ENCODE results near the gene WSB1.

Gene WSB1

GRCh38 chr17:27353033-27353460 is 59.1 kb downstream of the WSB1 start:
- Histone ChIP-seq H3K9me3 (ENCODE audit: control insufficient read depth in 5 of 5, low read length in 5 of 5) (peaks cover 0 to 4% (median 0%) of the 10 kb centered on the region in 5 donors), H3K4me1 (ENCODE audit: control insufficient read depth in 5 of 5, insufficient read depth in 5 of 5, low read length in 5 of 5) (peaks cover 2 to 30% (median 18%) of the 10 kb centered on the region in 5 donors)

GRCh38 chr17:27353461-27354050 is 59.6 kb downstream of the WSB1 start:
- peak overlapping the region; percentile 57 to 75 (median 63) for H3K4me3 ChIP-seq (ENCODE audit: low read depth in 1 of 5, low read length in 5 of 5)
- no peaks in the 10 kb centered on the region for H3K36me3 ChIP-seq (ENCODE audit: control insufficient read depth in 5 of 5, insufficient read depth in 5 of 5, low read length in 5 of 5)
- no peaks in the 10 kb centered on the region for H3K27me3 ChIP-seq (ENCODE audit: control insufficient read depth in 5 of 5, insufficient read depth in 4 of 5, low read length in 5 of 5)
- peaks cover 0 to 4% (median 0%) of the 10 kb centered on the region in 5 donors for H3K9me3 ChIP-seq (ENCODE audit: control insufficient read depth in 5 of 5, low read length in 5 of 5)
- peaks cover 2 to 28% (median 16%) of the 10 kb centered on the region in 5 donors for H3K4me1 ChIP-seq (ENCODE audit: control insufficient read depth in 5 of 5, insufficient read depth in 5 of 5, low read length in 5 of 5)
- H3K27ac ChIP-seq (ENCODE audit: low read depth, low read length), result peak overlapping the region; percentile 95
- peak overlapping the region; percentile 76 to 86 (median 81) for H3K9ac ChIP-seq (ENCODE audit: low read length in 5 of 5)

More at GRCh38 chr17:27353033-27353460, 59.1 kb downstream of the WSB1 start:
- peak overlapping the region; percentile 70 to 86 (median 81) for H3K9ac ChIP-seq (ENCODE audit: low read length in 5 of 5)
- H3K4me3 ChIP-seq (ENCODE audit: low read depth in 1 of 5, low read length in 5 of 5), result peak overlapping the region; percentile 53 to 71 (median 57)
- no peaks in the 10 kb centered on the region for H3K27me3 ChIP-seq (ENCODE audit: control insufficient read depth in 5 of 5, insufficient read depth in 4 of 5, low read length in 5 of 5)
- H3K27ac ChIP-seq (ENCODE audit: low read depth, low read length), result peak overlapping the region; percentile 95
- H3K36me3 ChIP-seq (ENCODE audit: control insufficient read depth in 5 of 5, insufficient read depth in 5 of 5, low read length in 5 of 5), result no peaks in the 10 kb centered on the region

- Histone ChIP-seq H3K4me1 (ENCODE audit: control insufficient read depth in 5 of 5, insufficient read depth in 5 of 5, low read length in 5 of 5) (peaks cover 2 to 26% (median 14%) of the 10 kb centered on the region in 5 donors), H3K9me3 (ENCODE audit: control insufficient read depth in 5 of 5, low read length in 5 of 5) (peaks cover 0 to 4% (median 0%) of the 10 kb centered on the region in 5 donors), H3K36me3 (ENCODE audit: control insufficient read depth in 5 of 5, insufficient read depth in 5 of 5, low read length in 5 of 5) (no peaks in the 10 kb centered on the region), H3K27ac (ENCODE audit: low read depth, low read length) (peak overlapping the region; percentile 70), H3K27me3 (ENCODE audit: control insufficient read depth in 5 of 5, insufficient read depth in 4 of 5, low read length in 5 of 5) (no peaks in the 10 kb centered on the region), H3K9ac (ENCODE audit: low read length in 5 of 5) (peak overlapping the region in 4 of 5 donors; percentile 76 to 86 (median 78)), H3K4me3 (ENCODE audit: low read depth in 1 of 5, low read length in 5 of 5) (peak overlapping the region; percentile 57 to 75 (median 63))
Measured at GRCh38 chr17:27354051-27354490, 60.2 kb downstream of the WSB1 start.

- Histone ChIP-seq H3K9ac (ENCODE audit: low read length in 5 of 5) (peak overlapping the region in 2 of 5 donors; percentile 76 to 78), H3K9me3 (ENCODE audit: control insufficient read depth in 5 of 5, low read length in 5 of 5) (peaks cover 0 to 4% (median 0%) of the 10 kb centered on the region in 5 donors), H3K4me1 (ENCODE audit: control insufficient read depth in 5 of 5, insufficient read depth in 5 of 5, low read length in 5 of 5) (peaks cover 2 to 26% (median 14%) of the 10 kb centered on the region in 5 donors), H3K27me3 (ENCODE audit: control insufficient read depth in 5 of 5, insufficient read depth in 4 of 5, low read length in 5 of 5) (no peaks in the 10 kb centered on the region), H3K27ac (ENCODE audit: low read depth, low read length) (peak overlapping the region; percentile 70), H3K36me3 (ENCODE audit: control insufficient read depth in 5 of 5, insufficient read depth in 5 of 5, low read length in 5 of 5) (no peaks in the 10 kb centered on the region), H3K4me3 (ENCODE audit: low read depth in 1 of 5, low read length in 5 of 5) (peak overlapping the region in 3 of 5 donors; percentile 57 to 71 (median 63))
Measured at GRCh38 chr17:27354491-27355081, 60.7 kb downstream of the WSB1 start.

- Histone ChIP-seq H3K9me3 (ENCODE audit: control insufficient read depth in 5 of 5, low read length in 5 of 5) (peaks cover 0 to 4% (median 0%) of the 10 kb centered on the region in 5 donors), H3K9ac (ENCODE audit: low read length in 5 of 5) (no peak overlapping the region), H3K36me3 (ENCODE audit: control insufficient read depth in 5 of 5, insufficient read depth in 5 of 5, low read length in 5 of 5) (no peaks in the 10 kb centered on the region), H3K4me1 (ENCODE audit: control insufficient read depth in 5 of 5, insufficient read depth in 5 of 5, low read length in 5 of 5) (peaks cover 2 to 26% (median 14%) of the 10 kb centered on the region in 5 donors), H3K27ac (ENCODE audit: low read depth, low read length) (no peak overlapping the region), H3K4me3 (ENCODE audit: low read depth in 1 of 5, low read length in 5 of 5) (no peak overlapping the region), H3K27me3 (ENCODE audit: control insufficient read depth in 5 of 5, insufficient read depth in 4 of 5, low read length in 5 of 5) (no peaks in the 10 kb centered on the region)
Measured at GRCh38 chr17:27355419-27355818, 61.5 kb downstream of the WSB1 start.

- peaks cover 2 to 26% (median 14%) of the 10 kb centered on the region in 5 donors for H3K4me1 ChIP-seq (ENCODE audit: control insufficient read depth in 5 of 5, insufficient read depth in 5 of 5, low read length in 5 of 5)
- peaks cover 0 to 3% (median 0%) of the 10 kb centered on the region in 5 donors for H3K9me3 ChIP-seq (ENCODE audit: control insufficient read depth in 5 of 5, low read length in 5 of 5)
- H3K27ac ChIP-seq (ENCODE audit: low read depth, low read length), result no peak overlapping the region
- H3K4me3 ChIP-seq (ENCODE audit: low read depth in 1 of 5, low read length in 5 of 5), result no peak overlapping the region
- no peak overlapping the region for H3K9ac ChIP-seq (ENCODE audit: low read length in 5 of 5)
- no peaks in the 10 kb centered on the region for H3K36me3 ChIP-seq (ENCODE audit: control insufficient read depth in 5 of 5, insufficient read depth in 5 of 5, low read length in 5 of 5)
- H3K27me3 ChIP-seq (ENCODE audit: control insufficient read depth in 5 of 5, insufficient read depth in 4 of 5, low read length in 5 of 5), result no peaks in the 10 kb centered on the region
Measured at GRCh38 chr17:27356091-27356705, 62.3 kb downstream of the WSB1 start.

- Histone ChIP-seq H3K4me1 (ENCODE audit: control insufficient read depth in 5 of 5, insufficient read depth in 5 of 5, low read length in 5 of 5) (peaks cover 2 to 28% (median 14%) of the 10 kb centered on the region in 5 donors), H3K9ac (ENCODE audit: low read length in 5 of 5) (no peak overlapping the region), H3K36me3 (ENCODE audit: control insufficient read depth in 5 of 5, insufficient read depth in 5 of 5, low read length in 5 of 5) (no peaks in the 10 kb centered on the region), H3K27ac (ENCODE audit: low read depth, low read length) (no peak overlapping the region), H3K27me3 (ENCODE audit: control insufficient read depth in 5 of 5, insufficient read depth in 4 of 5, low read length in 5 of 5) (no peaks in the 10 kb centered on the region), H3K4me3 (ENCODE audit: low read depth in 1 of 5, low read length in 5 of 5) (no peak overlapping the region), H3K9me3 (ENCODE audit: control insufficient read depth in 5 of 5, low read length in 5 of 5) (no peaks in the 10 kb centered on the region)
Measured at GRCh38 chr17:27357236-27357635, 63.3 kb downstream of the WSB1 start.

- H3K27me3 ChIP-seq (ENCODE audit: control insufficient read depth in 5 of 5, insufficient read depth in 4 of 5, low read length in 5 of 5), result no peaks in the 10 kb centered on the region
- H3K36me3 ChIP-seq (ENCODE audit: control insufficient read depth in 5 of 5, insufficient read depth in 5 of 5, low read length in 5 of 5), result no peaks in the 10 kb centered on the region
- H3K4me1 ChIP-seq (ENCODE audit: control insufficient read depth in 5 of 5, insufficient read depth in 5 of 5, low read length in 5 of 5), result peaks cover 0 to 17% (median 12%) of the 10 kb centered on the region in 5 donors
- no peaks in the 10 kb centered on the region for H3K9me3 ChIP-seq (ENCODE audit: control insufficient read depth in 5 of 5, low read length in 5 of 5)
- no peak overlapping the region for H3K4me3 ChIP-seq (ENCODE audit: low read depth in 1 of 5, low read length in 5 of 5)
- no peak overlapping the region for H3K27ac ChIP-seq (ENCODE audit: low read depth, low read length)
- no peak overlapping the region for H3K9ac ChIP-seq (ENCODE audit: low read length in 5 of 5)
Measured at GRCh38 chr17:27360507-27360906, 66.6 kb downstream of the WSB1 start.

GRCh38 chr17:27361695-27362094 is 67.8 kb downstream of the WSB1 start:
- Histone ChIP-seq H3K36me3 (ENCODE audit: control insufficient read depth in 5 of 5, insufficient read depth in 5 of 5, low read length in 5 of 5) (no peaks in the 10 kb centered on the region), H3K27ac (ENCODE audit: low read depth, low read length) (no peak overlapping the region), H3K4me1 (ENCODE audit: control insufficient read depth in 5 of 5, insufficient read depth in 5 of 5, low read length in 5 of 5) (peaks cover 0 to 17% (median 12%) of the 10 kb centered on the region in 5 donors), H3K9me3 (ENCODE audit: control insufficient read depth in 5 of 5, low read length in 5 of 5) (no peaks in the 10 kb centered on the region), H3K4me3 (ENCODE audit: low read depth in 1 of 5, low read length in 5 of 5) (no peak overlapping the region), H3K27me3 (ENCODE audit: control insufficient read depth in 5 of 5, insufficient read depth in 4 of 5, low read length in 5 of 5) (no peaks in the 10 kb centered on the region), H3K9ac (ENCODE audit: low read length in 5 of 5) (peak overlapping the region in 1 of 5 donors; percentile 14)

- Histone ChIP-seq H3K4me3 (ENCODE audit: low read depth in 1 of 5, low read length in 5 of 5) (no peak overlapping the region), H3K4me1 (ENCODE audit: control insufficient read depth in 5 of 5, insufficient read depth in 5 of 5, low read length in 5 of 5) (peaks cover 0 to 17% (median 12%) of the 10 kb centered on the region in 5 donors), H3K9ac (ENCODE audit: low read length in 5 of 5) (no peak overlapping the region), H3K27me3 (ENCODE audit: control insufficient read depth in 5 of 5, insufficient read depth in 4 of 5, low read length in 5 of 5) (no peaks in the 10 kb centered on the region), H3K9me3 (ENCODE audit: control insufficient read depth in 5 of 5, low read length in 5 of 5) (no peaks in the 10 kb centered on the region), H3K27ac (ENCODE audit: low read depth, low read length) (no peak overlapping the region), H3K36me3 (ENCODE audit: control insufficient read depth in 5 of 5, insufficient read depth in 5 of 5, low read length in 5 of 5) (no peaks in the 10 kb centered on the region)
Measured at GRCh38 chr17:27362503-27362902, 68.6 kb downstream of the WSB1 start.

Data from subcutaneous abdominal adipose tissue (tissue), 5 donors.